SK-N-SH (cell line): ENCODE measurements around the gene SEC31B.

Experiments
- EZH2phosphoT487 ChIP-seq: fragments of 200-600 bp; sonication (generic); IDR thresholded peaks from 2 replicates; pipeline ENCODE4 v1.6.1; 2017; ENCODE audit warnings: low read depth, mixed run types, mild to moderate bottlenecking, antibody characterized with exemption, moderate library complexity, borderline replicate concordance
- NFIC ChIP-seq: IDR thresholded peaks from 2 replicates; pipeline ENCODE4 v1.4.0; 2012; ENCODE audit warnings: borderline replicate concordance
- NRF1 ChIP-seq: IDR thresholded peaks from 2 replicates; pipeline ENCODE4 v1.6.1; 2012; ENCODE audit warnings: low read depth, mild to moderate bottlenecking, low read length
- POLR2AphosphoS5 ChIP-seq: IDR thresholded peaks from 2 replicates; pipeline ENCODE4 v1.6.1; 2012; ENCODE audit warnings: low read depth, low read length
- TAF1 ChIP-seq: IDR thresholded peaks from 2 replicates; pipeline ENCODE4 v1.6.1; 2012; ENCODE audit warnings: low read depth, mild to moderate bottlenecking, low read length, moderate library complexity, borderline replicate concordance
- TF ChIP-seq, protein P1 (sequence below): fragments of 200-600 bp; sonication (generic); IDR thresholded peaks from 2 replicates; pipeline ENCODE4 v1.6.1; 2017; ENCODE audit warnings: antibody characterized with exemption, mild to moderate bottlenecking, moderate library complexity

DNA sequence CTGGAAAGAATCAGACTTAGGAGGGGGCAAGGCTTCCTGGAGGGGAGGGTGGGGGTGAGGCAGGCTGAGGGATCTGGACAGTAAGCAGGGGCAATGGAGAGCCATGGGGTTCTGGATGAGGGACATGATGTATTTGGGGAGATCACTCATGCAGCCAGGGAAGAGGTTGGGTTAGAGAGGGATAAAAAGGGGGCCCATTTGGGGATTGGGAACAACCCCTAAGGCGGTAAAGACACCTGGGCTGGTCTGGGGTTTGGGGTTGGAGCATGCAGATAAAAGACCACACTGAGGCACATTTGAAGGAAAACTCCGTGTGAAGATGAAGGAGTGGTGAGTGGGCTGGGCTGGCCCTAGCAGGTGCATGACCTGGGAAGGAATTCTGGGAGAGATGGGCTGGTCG is 46.9 kb upstream of the SEC31B start:
- no peak for TF ChIP-seq NFIC
- TF ChIP-seq, protein P1, sequence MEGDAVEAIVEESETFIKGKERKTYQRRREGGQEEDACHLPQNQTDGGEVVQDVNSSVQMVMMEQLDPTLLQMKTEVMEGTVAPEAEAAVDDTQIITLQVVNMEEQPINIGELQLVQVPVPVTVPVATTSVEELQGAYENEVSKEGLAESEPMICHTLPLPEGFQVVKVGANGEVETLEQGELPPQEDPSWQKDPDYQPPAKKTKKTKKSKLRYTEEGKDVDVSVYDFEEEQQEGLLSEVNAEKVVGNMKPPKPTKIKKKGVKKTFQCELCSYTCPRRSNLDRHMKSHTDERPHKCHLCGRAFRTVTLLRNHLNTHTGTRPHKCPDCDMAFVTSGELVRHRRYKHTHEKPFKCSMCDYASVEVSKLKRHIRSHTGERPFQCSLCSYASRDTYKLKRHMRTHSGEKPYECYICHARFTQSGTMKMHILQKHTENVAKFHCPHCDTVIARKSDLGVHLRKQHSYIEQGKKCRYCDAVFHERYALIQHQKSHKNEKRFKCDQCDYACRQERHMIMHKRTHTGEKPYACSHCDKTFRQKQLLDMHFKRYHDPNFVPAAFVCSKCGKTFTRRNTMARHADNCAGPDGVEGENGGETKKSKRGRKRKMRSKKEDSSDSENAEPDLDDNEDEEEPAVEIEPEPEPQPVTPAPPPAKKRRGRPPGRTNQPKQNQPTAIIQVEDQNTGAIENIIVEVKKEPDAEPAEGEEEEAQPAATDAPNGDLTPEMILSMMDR = no peak
- TF ChIP-seq POLR2AphosphoS5 = no peak
- TF ChIP-seq NRF1 = no peak
- TF ChIP-seq TAF1 = no peak
- no peak for TF ChIP-seq EZH2phosphoT487
